Effector CD8-positive, alpha-beta T cell (primary cell): ENCODE data around the gene ZNF582.
"Not testable (repeated sequence)": the region's sequence is repeated elsewhere in the genome, so short reads cannot be mapped to it uniquely, and the experiment has no call there.

Experiments
- DNase-seq: peaks from one replicate; lab custom pipeline; 2025; lab: John Stamatoyannopoulos, UW

Gene ZNF582

GRCh38 chr19:56351208-56351607 lies 42.1 kb downstream of the ZNF582 start:
- no peak for DNase-seq

- DNase-seq: peak; percentile 24
These were observed 42.8 kb downstream of the ZNF582 start for GRCh38 chr19:56350416-56351045.

- DNase-seq: no peak
These were observed 45.0 kb downstream of the ZNF582 start for GRCh38 chr19:56348289-56348877.

- DNase-seq: no peak
These were observed 46.1 kb downstream of the ZNF582 start for GRCh38 chr19:56347163-56347778.

GRCh38 chr19:56341948-56342347 lies 51.4 kb downstream of the ZNF582 start:
- no peak for DNase-seq

- not testable (repeated sequence) for DNase-seq
These were observed 54.3 kb downstream of the ZNF582 start for GRCh38 chr19:56339031-56339430.

GRCh38 chr19:56337077-56337476 lies 56.3 kb downstream of the ZNF582 start:
- not testable (repeated sequence) for DNase-seq

- not testable (repeated sequence) for DNase-seq
These were observed 58.0 kb downstream of the ZNF582 start for GRCh38 chr19:56335371-56335770.

- DNase-seq: no peak
These were observed 59.8 kb downstream of the ZNF582 start for GRCh38 chr19:56333506-56333905.
